ENCODE results near the gene SOX6. TPM values are rescaled to one million over a fixed set of nuclear protein-coding genes. Genes with fewer than 3 reads are reported as not detected.

The SOX6 gene
- total and polyA plus RNA-seq, 2 of the 13 experiments (the other 11 are each of a cell fraction or from before 2014, with no cell fraction given), result 2.6 to 11.2 TPM

- TF ChIP-seq ZGPAT (CRISPR knock-in tag; IDR thresholded peaks at IDR 0.05) (no peak), LBX2 (CRISPR knock-in tag; IDR thresholded peaks at IDR 0.05; ENCODE audit: borderline replicate concordance) (no peak)
Observed at GRCh38 chr11:15918674-15919073, 437.7 kb downstream of the SOX6 start (continued).

- Histone ChIP-seq H2AFZ (ENCODE audit: low read length) (no peak overlapping the region), H3K4me2 (ENCODE audit: low read depth, low read length) (no peak overlapping the region), H3K36me3 (replicated peaks in 1 of 2; ENCODE audit: control insufficient read depth in 1 of 2, insufficient read depth in 2 of 2, low read length in 2 of 2) (no peaks in the 10 kb centered on the region), H3K79me2 (ENCODE audit: insufficient read depth, low read length) (no peaks in the 10 kb centered on the region), H3K4me3 (replicated peaks in 1 of 3; ENCODE audit: insufficient read depth in 1 of 3, low read depth in 2 of 3, low read length in 3 of 3) (no peak overlapping the region), H3K27ac (ENCODE audit: extremely low read length, insufficient read depth, low read length) (no peak overlapping the region), H3K4me1 (ENCODE audit: insufficient read depth, low read length) (no peaks in the 10 kb centered on the region), H3K9me3 (ENCODE audit: low read length) (no peaks in the 10 kb centered on the region), H3K27me3 (ENCODE audit: control insufficient read depth in 1 of 2, insufficient read depth in 2 of 2, low read length in 2 of 2) (0 out of 5 replicates have a peak, but pooled peaks cover 0 to 3% of the 10 kb centered on the region in 2 experiments), H3K9ac (ENCODE audit: insufficient read depth, low read depth, low read length) (no peak overlapping the region), H4K20me1 (ENCODE audit: insufficient read depth, low read length) (no peaks in the 10 kb centered on the region)
- TF ChIP-seq DRAP1 (CRISPR knock-in tag; IDR thresholded peaks at IDR 0.05), result no peak
- TF ChIP-seq ZNF20 (CRISPR knock-in tag; IDR thresholded peaks at IDR 0.05), result no peak
- TF ChIP-seq KLF11 (CRISPR knock-in tag; IDR thresholded peaks at IDR 0.05), result no peak
- TF ChIP-seq GATA4 (IDR thresholded peaks at IDR 0.05; ENCODE audit: borderline replicate concordance, low read depth), result no peak
- TF ChIP-seq ZNF773 (CRISPR knock-in tag; IDR thresholded peaks at IDR 0.05; ENCODE audit: borderline replicate concordance), result no peak
- TF ChIP-seq FUBP1 (CRISPR knock-in tag; IDR thresholded peaks at IDR 0.05; ENCODE audit: borderline replicate concordance), result no peak
- no peak for ATAC-seq
- BruUV-seq (replicated peaks), result no TSS peak
- FAIRE-seq, result no peak
- intact Hi-C loops (cut with micrococcal nuclease; ENCODE audit: unreplicated experiment) (no loop called here), in situ Hi-C loops (cut with HindIII; ENCODE audit: extremely low pct_ligation_motif_present, low pct_unique_long_range_greater_than_20kb) (no loop called here)
- 8% methylated on average over 2 of the region's 2 CpGs for WGBS (ENCODE audit: low lambda C conversion rate)
- POLR2A ChIA-PET, result no interaction called here
- DNase-seq (ENCODE audit: low spot score), result no peak
- CTCF ChIA-PET (ENCODE audit: low intra/inter-chr PET ratio, low total read pairs), result no interaction called here
Observed at GRCh38 chr11:15918212-15918611, 438.1 kb downstream of the SOX6 start.
